ENCODE results near the gene RPS8.
A peak's percentile ranks its signal among the peaks of the same experiment; 100 is the strongest.
"Not testable (repeated sequence)": the region's sequence is repeated elsewhere in the genome, so short reads cannot be mapped to it uniquely, and the experiment has no call there.

The RPS8 gene

DNA sequence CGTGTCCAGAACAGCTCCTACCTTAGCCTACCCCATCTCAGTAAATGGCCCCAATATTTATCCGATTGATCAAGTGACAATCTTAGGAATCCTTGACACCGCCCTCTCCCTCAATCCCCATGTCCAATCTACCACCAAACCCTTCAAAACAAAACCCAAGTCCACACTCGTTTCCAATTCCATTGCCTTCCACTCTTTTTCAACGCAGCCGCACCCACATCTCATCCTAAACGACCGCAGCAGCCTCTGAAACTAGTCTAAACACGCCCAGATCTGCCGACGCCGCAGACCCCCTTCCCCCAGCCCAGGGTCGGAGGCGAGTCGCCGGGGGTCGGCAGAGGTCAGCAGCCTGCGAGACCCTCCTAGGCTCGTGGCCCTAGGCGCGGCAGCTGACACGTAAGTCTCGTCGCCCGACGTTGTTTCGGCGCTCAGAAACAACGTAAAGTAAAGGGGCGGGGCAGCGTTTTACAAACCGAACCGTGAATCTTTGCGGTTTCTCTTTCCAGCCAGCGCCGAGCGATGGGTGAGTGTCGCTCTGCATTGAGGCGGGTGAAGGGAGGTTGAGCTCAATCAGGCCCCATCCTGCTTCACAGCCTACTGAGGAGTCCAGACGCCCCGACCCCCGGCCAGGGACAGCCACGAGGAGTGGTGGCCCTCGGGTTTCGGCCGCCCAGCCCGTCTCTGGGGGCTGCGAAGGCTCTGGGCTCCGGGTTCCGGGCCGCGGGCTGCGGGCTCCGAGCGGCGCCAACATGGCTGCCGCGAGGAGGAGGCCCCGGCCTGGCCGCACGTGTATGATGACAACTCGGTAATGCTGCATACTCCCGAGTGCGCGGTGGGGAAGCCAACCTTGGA lies at the start of gene RPS8:
TSS of gene RPS8 (plus strand) at position 463 of the 852 bp plus-strand sequence. CDS start at position 520, 57 bp downstream.
- DNase-seq: peak; percentile 94

DNA sequence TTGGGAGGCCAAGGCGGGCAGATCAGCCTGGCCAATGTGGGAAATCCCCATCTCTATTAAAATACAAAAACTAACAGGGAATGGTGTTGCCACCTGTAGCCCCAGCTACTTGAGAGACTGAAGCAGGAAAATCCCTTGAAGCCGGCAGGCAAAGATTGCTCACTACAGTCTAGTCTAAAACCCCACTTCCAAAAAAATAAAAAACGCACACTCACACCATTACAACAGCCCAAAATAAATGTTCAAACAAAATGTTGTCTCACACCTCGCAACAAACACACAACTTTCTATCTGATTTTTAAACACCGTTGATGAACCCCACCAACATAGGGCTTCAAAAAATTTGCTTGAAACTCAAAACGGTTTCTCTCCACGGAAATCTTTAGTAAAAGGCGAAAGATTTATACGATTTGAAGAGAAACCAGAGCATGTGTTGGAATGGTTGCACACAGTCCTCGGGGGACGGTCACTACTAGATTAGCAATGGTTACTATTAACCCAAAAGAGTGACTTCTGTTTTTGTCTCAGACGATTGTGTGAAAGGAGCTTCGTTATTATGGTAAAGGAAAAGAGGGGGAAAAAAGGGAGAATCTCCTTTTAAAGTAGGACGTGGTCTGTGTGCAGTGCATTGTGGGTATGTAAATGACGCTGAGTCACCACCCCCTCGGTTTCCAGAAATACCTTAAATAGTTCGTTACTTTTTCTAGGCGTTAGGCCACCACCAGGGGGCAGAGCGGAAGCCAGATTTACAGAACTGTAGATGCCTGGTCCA lies 44.4 kb upstream of the RPS8 start, which contains the start of gene RNU5D-1:
TSS of gene RNU5D-1 (minus strand) at position 430 of the 772 bp plus-strand sequence.
- DNase-seq: peak; percentile 99

DNA sequence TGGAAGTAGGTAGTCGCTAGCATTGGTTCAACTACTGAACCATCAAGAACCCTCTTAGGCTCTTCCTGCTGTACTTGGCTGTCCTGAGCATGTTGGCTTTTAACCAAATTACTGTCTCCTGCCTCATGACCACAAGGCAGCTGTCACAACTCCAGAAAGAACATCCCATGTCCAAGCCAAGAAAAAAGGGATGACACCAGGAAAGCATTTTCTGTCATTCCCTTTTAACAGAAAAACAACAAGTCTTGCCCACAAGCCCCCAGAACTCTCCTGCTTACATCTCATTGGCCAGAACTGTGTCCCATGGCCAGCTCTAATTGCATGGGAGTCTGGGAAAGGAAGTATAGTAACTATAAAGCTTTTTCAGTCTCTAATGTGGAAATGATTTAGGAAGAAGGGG lies 42.0 kb upstream of the RPS8 start:
- DNase-seq: peak; percentile 20

DNA sequence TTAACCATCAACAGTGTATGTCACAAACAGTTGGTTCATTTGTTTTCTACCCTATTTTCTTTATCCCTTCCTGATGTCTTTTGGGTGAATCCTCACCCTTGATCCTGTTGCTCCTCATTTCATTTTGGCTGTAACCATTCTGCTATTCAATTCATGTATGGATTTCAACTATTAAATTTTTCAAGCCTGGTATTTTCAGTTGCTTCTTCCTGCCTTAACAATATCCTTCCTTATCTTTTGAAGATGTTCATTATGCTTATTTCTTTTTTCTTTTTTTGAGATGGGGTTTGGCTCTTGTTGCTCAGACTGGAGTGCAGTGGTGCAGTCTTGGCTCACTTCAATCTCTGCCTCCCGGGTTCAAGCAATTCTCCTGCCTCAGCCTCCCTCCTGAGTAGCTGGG lies 41.6 kb upstream of the RPS8 start:
- no peak for DNase-seq

DNA sequence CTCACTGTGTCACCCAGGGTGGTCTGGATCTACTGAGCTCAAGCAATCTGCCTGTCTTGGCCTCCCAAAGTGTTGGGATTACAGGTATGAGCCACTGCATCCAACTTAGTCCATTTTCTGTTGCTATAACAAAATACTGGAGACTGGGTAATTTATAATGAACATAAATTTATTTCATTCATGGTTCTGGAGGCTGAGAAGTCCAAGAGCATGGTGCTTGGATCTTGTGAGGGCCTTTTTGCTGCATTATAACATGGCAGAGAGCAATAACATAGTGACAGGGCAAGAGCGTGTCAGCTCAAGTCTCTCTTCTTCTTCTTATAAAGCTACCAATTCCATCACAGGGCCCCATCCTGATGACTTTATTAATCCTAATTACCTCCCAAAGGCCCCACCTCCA lies 39.3 kb upstream of the RPS8 start:
- DNase-seq: no peak

DNA sequence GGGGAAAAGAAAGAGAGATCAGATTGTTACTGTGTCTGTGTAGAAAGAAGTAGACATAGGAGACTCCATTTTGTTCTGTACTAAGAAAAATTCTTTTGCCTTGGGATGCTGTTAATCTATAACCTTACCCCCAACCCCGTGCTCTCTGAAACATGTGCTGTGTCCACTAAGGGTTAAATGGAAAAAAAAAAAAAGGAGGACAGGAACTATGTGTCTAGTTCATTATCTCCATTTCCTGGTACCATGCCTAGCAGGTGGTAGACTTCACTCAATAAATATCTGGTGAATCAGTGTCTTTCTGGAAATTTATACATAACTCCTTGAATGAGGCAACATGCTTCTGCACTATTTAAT lies 36.4 kb upstream of the RPS8 start:
- not testable (repeated sequence) for DNase-seq

DNA sequence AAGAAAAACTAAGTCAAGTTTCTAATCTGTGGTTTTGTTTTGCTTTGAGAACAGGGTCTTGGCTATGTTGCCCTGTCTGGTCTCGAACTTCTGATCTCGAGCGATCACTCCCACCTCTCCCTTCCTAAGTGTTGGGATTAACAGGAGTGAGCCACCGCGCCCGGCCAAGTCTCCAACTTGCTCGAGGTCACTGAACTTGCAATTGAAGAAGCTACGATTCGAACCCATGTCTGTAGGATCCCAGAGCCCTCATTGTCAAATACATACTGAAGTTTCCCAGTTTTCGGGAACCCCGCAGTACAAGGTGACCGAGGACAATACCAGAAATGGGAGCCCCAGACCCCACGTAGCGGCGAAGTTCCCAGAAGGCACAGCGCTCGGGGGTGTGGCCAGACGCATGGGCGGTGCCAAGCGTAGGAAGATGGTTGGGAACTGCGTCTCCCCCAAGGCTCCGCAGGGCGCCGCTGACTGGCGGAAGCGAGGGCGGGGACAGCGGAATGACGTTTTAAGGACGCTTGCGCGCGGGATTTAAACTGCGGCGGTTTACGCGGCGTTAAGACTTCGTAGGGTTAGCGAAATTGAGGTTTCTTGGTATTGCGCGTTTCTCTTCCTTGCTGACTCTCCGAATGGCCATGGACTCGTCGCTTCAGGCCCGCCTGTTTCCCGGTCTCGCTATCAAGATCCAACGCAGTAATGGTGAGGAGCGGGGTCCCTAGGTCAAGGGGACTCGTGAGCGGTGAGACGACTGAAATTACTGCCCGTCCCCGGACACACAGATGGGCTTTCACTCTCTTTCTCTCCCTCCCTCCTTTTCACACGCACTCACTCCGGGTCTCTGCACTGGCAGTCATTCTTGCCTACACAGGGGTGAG lies 35.8 kb upstream of the RPS8 start, which contains the start of gene KIF2C:
TSS of gene KIF2C (plus strand) at position 531 of the 872 bp plus-strand sequence. CDS start at position 627, 96 bp downstream.
- peak; percentile 98 for DNase-seq

DNA sequence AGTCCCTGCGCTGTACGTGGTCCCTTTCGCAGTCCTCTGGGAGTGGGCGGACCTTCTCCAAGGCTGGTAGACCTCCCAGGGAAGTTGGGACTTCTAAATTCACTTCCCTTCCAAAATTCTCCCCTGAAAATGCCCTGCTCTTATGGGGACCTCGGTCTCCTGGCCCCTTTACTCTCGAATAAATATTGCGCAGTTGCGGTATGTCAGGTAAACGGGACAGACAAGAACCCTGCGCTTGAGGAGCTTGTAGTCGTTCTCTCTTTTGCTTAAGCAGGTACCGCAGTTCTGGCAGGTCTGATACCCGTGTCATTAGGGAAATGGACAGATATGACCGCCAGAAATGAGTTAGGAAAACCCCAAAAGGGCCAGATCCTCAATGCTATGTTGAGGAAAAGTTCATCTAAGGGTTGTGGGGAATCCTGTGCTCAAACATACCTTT lies 35.1 kb upstream of the RPS8 start:
- no peak for DNase-seq

DNA sequence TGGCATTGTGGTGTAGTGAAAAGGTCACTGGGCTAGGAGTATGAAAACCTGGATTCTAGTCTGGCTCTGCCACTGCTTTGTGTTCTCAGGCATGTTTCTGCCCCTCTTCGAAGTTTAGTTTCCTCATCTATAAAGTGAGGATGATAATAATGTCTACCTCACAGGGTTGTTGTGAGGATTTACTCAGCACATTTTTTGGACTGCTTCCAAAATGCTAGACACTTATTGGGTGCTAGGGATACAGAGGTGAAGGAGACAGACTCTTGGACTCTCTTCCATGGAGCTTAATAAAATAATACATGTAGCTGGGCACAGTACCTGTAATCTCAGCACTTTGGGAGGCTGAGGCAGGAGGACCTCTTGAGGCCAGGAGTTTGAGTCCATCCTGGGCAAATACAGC lies 32.1 kb upstream of the RPS8 start:
- DNase-seq: no peak

DNA sequence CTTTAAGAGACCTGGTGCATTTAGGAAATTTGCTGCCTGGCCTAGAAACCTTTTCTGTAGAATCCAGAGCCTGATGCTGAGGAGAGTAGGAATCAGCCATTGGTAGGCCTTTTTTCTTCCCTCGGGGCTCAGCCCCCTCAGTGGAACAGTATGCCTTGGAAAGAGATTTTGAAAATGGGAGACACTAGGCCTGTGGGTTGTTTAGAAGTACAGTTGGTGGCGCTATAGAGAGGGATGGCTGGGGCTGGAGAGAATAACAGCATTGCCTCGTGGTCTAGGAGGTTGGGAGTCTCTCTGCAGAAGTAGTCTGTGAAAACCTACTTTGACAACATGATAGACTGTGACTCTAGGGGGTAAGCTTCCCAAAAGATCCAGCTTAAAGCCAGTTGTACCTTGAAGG lies 27.5 kb upstream of the RPS8 start:
- no peak for DNase-seq

DNA sequence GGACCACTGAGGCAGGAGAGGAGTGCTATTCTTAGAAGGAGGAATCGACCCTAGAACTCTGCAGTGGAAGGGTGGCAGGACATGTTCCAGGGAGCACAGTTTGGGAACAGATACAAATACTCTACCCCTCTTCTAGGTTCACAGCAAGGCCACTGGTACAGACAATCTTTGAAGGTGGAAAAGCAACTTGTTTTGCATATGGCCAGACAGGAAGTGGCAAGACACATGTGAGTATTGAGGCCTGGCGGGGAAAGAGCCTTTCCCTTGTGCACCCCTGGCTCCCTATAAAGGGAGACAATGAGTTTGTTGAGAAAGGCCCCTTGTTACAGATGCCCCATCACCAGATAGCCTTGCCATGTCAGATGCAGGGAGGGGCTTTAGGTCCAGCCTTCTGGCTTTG lies 17.9 kb upstream of the RPS8 start:
- no peak for DNase-seq

DNA sequence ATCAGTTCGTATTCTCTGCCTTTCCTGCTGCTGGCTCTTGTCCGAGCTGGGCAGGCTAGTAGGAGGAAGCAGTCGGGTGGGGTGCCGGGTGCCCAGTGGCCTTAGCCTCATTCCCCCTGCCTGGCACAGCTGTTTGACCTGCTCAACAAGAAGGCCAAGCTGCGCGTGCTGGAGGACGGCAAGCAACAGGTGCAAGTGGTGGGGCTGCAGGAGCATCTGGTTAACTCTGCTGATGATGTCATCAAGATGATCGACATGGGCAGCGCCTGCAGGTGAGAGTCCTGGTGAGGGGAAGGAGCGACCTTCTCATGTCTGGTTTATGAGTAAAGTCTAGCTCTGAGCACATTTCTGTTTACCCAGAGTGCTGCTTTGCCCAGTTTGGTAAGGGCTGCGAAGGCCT lies 16.3 kb upstream of the RPS8 start:
- no peak for DNase-seq

DNA sequence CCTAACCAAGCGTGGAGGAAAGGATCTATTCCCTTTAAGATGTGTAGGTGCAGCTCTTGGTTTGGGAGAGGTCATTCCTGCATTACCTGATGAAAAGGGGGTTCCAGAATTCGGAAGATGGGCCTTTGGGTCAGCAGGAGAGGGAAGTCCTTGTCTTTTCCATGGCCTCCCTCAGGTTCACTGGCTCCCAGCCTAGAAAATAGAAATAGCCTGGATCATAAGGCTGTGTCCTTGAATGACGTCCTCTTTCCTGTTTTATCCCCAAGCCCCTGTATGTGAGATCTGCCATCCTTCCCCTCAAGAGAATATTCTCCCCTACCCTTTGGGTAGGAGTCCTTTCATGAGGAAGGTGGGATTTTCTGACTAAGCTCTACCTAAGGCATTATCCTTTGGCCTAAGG lies 14.5 kb upstream of the RPS8 start:
- no peak for DNase-seq

DNA sequence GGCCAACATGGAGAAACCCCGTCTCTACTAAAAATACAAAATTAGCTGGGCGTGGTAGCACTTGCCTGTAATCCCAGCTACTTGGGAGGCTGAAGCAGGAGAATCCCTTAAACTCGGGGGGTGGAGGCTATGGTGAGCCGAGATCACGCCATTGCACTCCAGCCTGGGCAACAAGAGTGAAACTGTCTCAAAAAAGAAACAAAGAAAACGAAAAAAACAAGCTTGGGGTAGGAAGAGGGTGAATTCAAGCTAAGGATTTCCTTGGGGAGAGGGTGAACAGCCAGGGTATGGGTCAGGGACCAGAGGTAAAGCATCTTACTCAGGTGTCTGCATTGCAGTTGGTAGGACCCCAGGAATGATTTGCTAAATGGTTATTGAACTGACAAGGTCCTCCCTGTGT lies 8.9 kb upstream of the RPS8 start:
- DNase-seq: not testable (repeated sequence)

DNA sequence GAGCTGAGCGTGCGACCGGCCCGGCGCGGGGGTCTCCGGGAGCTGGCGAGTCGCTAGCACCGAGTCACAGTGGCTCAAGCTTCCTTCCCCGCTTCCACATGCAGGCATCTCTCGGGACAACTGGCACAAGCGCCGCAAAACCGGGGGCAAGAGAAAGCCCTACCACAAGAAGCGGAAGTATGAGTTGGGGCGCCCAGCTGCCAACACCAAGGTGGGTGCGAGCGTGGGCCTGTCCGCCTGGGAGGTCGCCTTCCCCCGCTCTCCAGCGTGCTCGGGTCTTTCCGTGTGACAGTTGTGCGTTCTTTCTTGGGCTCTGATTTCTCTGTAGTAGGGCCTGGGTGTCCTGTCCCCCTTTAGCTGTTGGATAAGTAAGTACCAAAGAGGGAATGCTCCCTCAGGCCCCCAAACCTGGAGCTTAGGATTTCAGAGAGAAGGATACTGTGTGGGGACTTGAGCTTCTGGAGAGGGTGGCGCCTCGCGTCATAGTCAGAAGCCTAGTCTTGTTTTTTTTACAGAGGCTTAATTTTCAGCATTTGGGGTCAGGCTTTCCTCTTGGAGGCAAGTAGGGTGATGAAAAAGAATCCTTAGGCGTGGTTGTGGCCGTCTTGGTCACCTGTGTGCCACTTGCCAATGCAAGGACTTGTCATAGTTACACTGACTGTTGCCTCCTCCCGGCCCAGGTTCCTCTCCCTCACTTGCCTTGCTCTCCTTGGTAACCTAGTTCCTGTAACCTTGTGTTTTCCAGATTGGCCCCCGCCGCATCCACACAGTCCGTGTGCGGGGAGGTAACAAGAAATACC lies 790 bp downstream of the RPS8 start:
- DNase-seq: no peak

DNA sequence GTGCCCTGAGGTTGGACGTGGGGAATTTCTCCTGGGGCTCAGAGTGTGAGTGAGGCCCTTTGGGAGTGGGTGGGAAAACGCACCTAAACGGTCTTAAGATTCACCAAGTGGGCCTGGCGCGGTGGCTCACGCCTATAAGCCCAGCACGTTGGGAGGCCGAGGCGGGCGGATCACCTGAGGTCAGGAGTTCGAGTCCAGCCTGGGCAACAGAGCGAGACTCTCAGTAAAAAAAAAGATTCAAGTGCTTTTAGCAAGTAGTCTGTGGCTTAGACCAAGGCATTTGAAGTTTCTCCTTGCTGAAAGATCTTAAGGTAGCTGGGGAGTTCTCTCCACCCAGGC lies 1.4 kb downstream of the RPS8 start:
- DNase-seq: no peak

DNA sequence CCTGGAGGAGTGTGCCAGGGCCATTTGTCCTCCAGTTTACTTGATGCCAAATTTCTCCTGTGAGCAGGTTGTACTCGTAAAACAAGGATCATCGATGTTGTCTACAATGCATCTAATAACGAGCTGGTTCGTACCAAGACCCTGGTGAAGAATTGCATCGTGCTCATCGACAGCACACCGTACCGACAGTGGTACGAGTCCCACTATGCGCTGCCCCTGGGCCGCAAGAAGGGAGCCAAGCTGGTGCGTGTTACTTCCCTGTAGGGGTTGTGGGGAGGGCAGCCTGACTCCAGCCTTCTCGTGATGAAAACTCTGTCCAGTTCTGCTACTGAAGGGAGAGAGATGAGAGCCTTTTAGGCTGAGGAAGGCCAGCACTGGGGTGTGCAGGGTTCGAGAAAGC lies 2.2 kb downstream of the RPS8 start:
- no peak for DNase-seq

DNA sequence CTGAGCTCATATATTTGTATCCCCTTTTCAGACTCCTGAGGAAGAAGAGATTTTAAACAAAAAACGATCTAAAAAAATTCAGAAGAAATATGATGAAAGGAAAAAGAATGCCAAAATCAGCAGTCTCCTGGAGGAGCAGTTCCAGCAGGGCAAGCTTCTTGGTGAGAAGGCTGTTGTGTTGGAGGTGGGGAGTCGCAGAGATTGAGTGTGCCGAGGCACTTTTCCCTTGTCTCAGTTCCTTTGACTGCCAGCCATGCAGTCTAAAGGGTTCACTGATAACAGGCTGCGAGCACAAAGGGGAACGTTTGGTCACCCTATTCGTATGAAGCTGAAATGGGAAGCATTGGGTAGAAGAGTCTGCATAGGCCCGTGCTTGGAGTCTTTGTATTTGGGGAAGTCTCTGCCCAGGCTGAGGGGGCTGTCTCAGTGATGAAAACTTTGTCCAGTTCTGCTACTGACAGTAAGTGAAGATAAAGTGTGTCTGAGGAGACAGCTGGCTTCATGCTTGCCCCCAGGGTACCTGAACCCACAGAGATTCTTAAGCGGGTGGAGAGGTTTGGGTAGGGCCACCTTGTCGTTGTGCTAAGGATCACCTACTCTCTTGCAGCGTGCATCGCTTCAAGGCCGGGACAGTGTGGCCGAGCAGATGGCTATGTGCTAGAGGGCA lies 2.8 kb downstream of the RPS8 start:
- DNase-seq: no peak

DNA sequence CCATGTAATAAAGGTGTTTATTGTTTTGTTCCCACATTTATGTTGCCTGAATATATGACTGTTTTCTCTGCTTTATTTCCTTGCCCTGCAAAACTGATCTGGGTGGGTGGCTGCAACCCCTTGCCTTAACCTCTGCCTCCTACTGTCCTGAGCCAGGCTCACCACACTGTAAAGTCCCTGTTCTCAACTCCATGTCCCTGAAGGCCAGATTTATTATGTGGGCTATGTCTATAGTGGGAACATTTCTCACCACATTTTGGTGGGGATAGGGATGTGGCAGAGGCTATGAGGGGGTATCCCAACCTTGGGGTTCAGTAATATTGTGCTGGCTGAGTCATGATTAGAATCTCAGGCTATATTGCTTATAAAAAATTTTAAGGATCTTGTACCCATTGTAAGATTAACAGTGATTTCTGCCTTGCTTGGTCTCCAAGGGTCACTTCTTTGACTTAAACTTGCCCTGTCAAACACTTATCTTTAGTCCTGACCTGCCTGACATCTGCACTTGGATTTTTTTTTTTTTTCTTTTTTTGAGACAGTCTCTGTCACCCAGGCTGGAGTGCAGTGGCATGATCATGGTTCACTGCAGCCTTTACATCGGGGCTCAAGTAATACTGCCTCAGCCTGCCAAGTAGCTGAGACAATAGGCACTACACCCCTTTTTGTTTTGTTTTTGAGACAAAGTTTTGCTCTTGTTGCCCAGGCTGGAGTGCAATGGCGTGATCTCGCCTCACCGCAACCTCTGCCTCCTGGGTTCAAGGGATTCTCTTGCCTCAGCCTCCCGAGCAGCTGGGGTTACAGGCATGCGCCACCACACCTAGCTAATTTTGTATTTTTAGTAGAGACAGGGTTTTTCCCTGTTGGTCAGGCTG lies 3.6 kb downstream of the RPS8 start:
- DNase-seq: no peak

DNA sequence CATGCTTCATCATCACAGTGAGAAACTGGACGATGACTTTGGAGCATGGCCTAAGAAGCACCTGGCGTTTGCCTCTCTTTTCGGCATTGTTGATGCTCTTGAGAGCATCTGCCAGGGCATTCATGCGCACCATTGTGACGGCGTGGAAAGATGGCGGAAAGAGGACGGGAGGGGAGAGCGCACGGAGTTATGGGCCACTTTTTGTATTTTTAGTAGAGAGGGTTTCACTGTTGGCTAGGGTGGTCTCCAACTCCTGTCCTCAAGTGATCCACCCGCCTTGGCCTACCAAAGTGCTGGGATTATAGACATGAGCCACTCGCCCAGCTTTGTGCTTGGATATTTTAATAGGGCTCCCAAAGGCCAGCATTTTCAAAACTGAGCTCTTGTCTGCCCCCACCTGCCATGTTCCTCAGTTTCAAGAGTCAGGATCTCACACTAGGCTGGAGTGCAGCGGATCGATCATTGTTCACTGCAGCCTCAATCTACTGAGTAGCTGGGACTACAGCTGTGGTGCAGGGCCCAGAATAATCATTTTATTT lies 5.3 kb downstream of the RPS8 start:
- no peak for DNase-seq
